Measurements from ENCODE around the gene CD33.

GRCh38 chr19:51195316-51195586 lies 29.6 kb upstream of the CD33 start:
- TF ChIP-seq POLR2A (IDR thresholded peaks at IDR 0.05; ENCODE audit: control extremely low read depth in 1 of 2, low read depth in 2 of 2, low read length in 2 of 2) (no peak), SP2 (IDR thresholded peaks at IDR 0.05; ENCODE audit: low read length) (no peak), CTCF (IDR thresholded peaks at IDR 0.05; ENCODE audit: control extremely low read depth in 1 of 3, insufficient read depth in 1 of 3, low read depth in 1 of 3, low read length in 3 of 3) (no peak), CREB1 (IDR thresholded peaks at IDR 0.05) (no peak), EP300 (IDR thresholded peaks at IDR 0.05; ENCODE audit: borderline replicate concordance in 1 of 2, low read depth in 2 of 2, low read length in 2 of 2) (no peak)
- TF ChIP-seq, protein P1, sequence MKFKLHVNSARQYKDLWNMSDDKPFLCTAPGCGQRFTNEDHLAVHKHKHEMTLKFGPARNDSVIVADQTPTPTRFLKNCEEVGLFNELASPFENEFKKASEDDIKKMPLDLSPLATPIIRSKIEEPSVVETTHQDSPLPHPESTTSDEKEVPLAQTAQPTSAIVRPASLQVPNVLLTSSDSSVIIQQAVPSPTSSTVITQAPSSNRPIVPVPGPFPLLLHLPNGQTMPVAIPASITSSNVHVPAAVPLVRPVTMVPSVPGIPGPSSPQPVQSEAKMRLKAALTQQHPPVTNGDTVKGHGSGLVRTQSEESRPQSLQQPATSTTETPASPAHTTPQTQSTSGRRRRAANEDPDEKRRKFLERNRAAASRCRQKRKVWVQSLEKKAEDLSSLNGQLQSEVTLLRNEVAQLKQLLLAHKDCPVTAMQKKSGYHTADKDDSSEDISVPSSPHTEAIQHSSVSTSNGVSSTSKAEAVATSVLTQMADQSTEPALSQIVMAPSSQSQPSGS (IDR thresholded peaks at IDR 0.05; ENCODE audit: low read length), result no peak
